Measurements from ENCODE around the gene PROSER3.

PROSER3 gene

GRCh38 chr19:35739275-35740107, 18.5 kb upstream of the PROSER3 start:
- H2AFZ ChIP-seq (ENCODE audit: low read depth) = peak overlapping the region; percentile 74; the same call in 1 of the 2 replicates
- H3K4me3 ChIP-seq (IDR thresholded peaks at IDR 0.05; ENCODE audit: insufficient read depth, low read depth, low read length) = no peak overlapping the region
- no peaks in the 10 kb centered on the region for H3K27me3 ChIP-seq (ENCODE audit: insufficient read depth, low read depth)
- H3K79me2 ChIP-seq (ENCODE audit: insufficient read depth, low read depth) = no peaks in the 10 kb centered on the region
- no peaks in the 10 kb centered on the region for H4K20me1 ChIP-seq (ENCODE audit: insufficient read depth)
- no peak for TF ChIP-seq CTCF (conservative IDR thresholded peaks at IDR 0.05; ENCODE audit: low read depth, low read length)
- peak overlapping the region; percentile 33; the same call in 1 of the 2 replicates for H3K4me2 ChIP-seq
- peaks cover 41% of the 10 kb centered on the region for H3K4me1 ChIP-seq (ENCODE audit: low read depth, poor library complexity, severe bottlenecking)
- no peak overlapping the region for H3K27ac ChIP-seq
- no peaks in the 10 kb centered on the region for H3K36me3 ChIP-seq (ENCODE audit: insufficient read depth)
- no peak overlapping the region for H3K9ac ChIP-seq

GRCh38 chr19:35740108-35740422, 17.9 kb upstream of the PROSER3 start:
- H3K4me2 ChIP-seq = peak overlapping the region; percentile 33; the same call in 1 of the 2 replicates
- no peaks in the 10 kb centered on the region for H3K27me3 ChIP-seq (ENCODE audit: insufficient read depth, low read depth)
- H3K9ac ChIP-seq = peak overlapping the region; percentile 28; the same call in 1 of the 2 replicates
- H3K36me3 ChIP-seq (ENCODE audit: insufficient read depth) = no peaks in the 10 kb centered on the region
- peaks cover 41% of the 10 kb centered on the region for H3K4me1 ChIP-seq (ENCODE audit: low read depth, poor library complexity, severe bottlenecking)
- H3K79me2 ChIP-seq (ENCODE audit: insufficient read depth, low read depth) = no peaks in the 10 kb centered on the region
- H2AFZ ChIP-seq (ENCODE audit: low read depth) = peak overlapping the region; percentile 74; the same call in 1 of the 2 replicates
- TF ChIP-seq CTCF (conservative IDR thresholded peaks at IDR 0.05; ENCODE audit: low read depth, low read length) = no peak
- H3K4me3 ChIP-seq (IDR thresholded peaks at IDR 0.05; ENCODE audit: insufficient read depth, low read depth, low read length) = no peak overlapping the region
- no peak overlapping the region for H3K27ac ChIP-seq
- H4K20me1 ChIP-seq (ENCODE audit: insufficient read depth) = no peaks in the 10 kb centered on the region

GRCh38 chr19:35740423-35741202, 17.4 kb upstream of the PROSER3 start:
- H3K4me3 ChIP-seq (IDR thresholded peaks at IDR 0.05; ENCODE audit: insufficient read depth, low read depth, low read length) = no peak overlapping the region
- H3K9ac ChIP-seq = peak overlapping the region; percentile 41; the same call in 1 of the 2 replicates
- H3K79me2 ChIP-seq (ENCODE audit: insufficient read depth, low read depth) = no peaks in the 10 kb centered on the region
- TF ChIP-seq CTCF (conservative IDR thresholded peaks at IDR 0.05; ENCODE audit: low read depth, low read length) = no peak; the same call in 1 of the 2 replicates
- H3K27ac ChIP-seq = peak overlapping the region; percentile 74
- H2AFZ ChIP-seq (ENCODE audit: low read depth) = peak overlapping the region; percentile 74
- peaks cover 41% of the 10 kb centered on the region for H3K4me1 ChIP-seq (ENCODE audit: low read depth, poor library complexity, severe bottlenecking)
- no peaks in the 10 kb centered on the region for H3K27me3 ChIP-seq (ENCODE audit: insufficient read depth, low read depth)
- H4K20me1 ChIP-seq (ENCODE audit: insufficient read depth) = no peaks in the 10 kb centered on the region
- H3K4me2 ChIP-seq = peak overlapping the region; percentile 66
- H3K36me3 ChIP-seq (ENCODE audit: insufficient read depth) = no peaks in the 10 kb centered on the region

GRCh38 chr19:35741203-35741515, 16.8 kb upstream of the PROSER3 start:
- TF ChIP-seq CTCF (conservative IDR thresholded peaks at IDR 0.05; ENCODE audit: low read depth, low read length) = peak; percentile 30; the same call in 1 of the 2 replicates
- no peaks in the 10 kb centered on the region for H3K27me3 ChIP-seq (ENCODE audit: insufficient read depth, low read depth)
- no peak overlapping the region for H3K4me3 ChIP-seq (IDR thresholded peaks at IDR 0.05; ENCODE audit: insufficient read depth, low read depth, low read length)
- no peaks in the 10 kb centered on the region for H4K20me1 ChIP-seq (ENCODE audit: insufficient read depth)
- H3K9ac ChIP-seq = peak overlapping the region; percentile 41; the same call in 1 of the 2 replicates
- peaks cover 43% of the 10 kb centered on the region for H3K4me1 ChIP-seq (ENCODE audit: low read depth, poor library complexity, severe bottlenecking)
- H2AFZ ChIP-seq (ENCODE audit: low read depth) = peak overlapping the region; percentile 74
- no peaks in the 10 kb centered on the region; the same call in 1 of the 2 replicates for H3K79me2 ChIP-seq (ENCODE audit: insufficient read depth, low read depth)
- no peaks in the 10 kb centered on the region for H3K36me3 ChIP-seq (ENCODE audit: insufficient read depth)
- H3K4me2 ChIP-seq = peak overlapping the region; percentile 66
- H3K27ac ChIP-seq = peak overlapping the region; percentile 74

Data from KMS-11 (cell line).